Urothelium cell line (cell line): Measurements from ENCODE around the gene DNAH7.
"Not testable (repeated sequence)": the region's sequence is repeated elsewhere in the genome, so short reads cannot be mapped to it uniquely, and the experiment has no call there.

Source experiments
- DNase-seq: peaks from one replicate; pipeline ENCODE4 v3.0.0; 2011; ENCODE audit warnings: low spot score, mixed read lengths
- FAIRE-seq: peaks from 2 replicates; lab custom pipeline; 2011; peaks lifted over from hg19 to GRCh38; lab: Jason Lieb, UNC

Gene DNAH7

DNA sequence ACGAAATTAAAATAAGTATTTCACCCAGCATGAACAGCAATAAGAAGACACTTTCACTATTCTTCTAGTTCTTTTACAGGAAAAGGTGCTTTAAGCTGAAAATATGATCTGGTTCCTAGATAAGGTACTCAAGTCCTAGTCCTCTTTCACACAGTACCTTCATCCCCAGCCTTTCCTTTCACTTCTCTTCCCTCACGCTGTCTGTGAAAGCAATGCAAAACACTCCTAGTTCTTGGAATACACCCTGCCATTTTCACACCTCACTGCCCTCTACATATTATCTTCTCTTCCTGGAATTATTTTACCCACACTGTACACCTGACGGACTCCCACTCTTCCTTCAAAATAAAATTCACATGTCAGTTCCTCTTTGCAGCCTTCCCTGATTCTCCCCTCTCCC is 82.9 kb downstream of the DNAH7 start:
- no peak for FAIRE-seq
- DNase-seq, result no peak

DNA sequence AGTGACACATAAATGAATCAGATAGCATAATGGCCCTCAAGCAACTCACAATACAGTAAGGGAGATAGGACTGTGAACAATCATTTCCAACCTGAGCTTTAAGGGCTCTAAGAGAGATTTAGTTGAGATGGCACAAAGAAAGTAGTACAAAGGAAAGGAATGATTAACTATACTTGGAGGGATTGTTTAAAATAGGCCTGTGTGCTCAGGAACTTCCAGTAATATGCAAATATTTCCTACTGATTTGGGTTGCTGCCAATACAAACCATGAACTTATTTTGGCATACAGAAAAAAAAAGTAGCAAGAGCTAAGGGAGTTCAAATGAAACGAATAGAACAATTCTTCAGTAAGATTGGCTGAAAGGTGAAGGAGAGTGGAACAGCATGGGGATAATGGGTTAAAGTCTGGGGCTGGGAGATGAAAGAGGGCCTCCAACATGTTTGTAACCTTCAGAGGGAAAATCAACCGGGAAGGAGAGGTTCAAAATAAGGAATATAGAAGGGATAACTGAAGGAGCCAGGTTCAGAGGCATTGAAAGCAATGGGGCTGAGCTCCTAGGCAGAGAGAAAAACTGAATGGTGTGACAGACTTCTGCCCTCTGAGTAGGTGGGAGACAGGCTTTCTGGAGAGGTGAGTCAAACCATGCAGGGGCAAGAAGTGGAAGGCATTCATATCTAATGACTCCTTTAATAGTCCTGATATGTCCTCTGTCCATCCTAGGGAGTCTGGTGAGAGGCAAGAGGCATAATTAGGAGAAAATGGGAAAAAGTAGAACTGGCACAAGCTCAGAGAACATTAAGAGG is 83.5 kb downstream of the DNAH7 start:
- FAIRE-seq, result no peak
- no peak for DNase-seq

DNA sequence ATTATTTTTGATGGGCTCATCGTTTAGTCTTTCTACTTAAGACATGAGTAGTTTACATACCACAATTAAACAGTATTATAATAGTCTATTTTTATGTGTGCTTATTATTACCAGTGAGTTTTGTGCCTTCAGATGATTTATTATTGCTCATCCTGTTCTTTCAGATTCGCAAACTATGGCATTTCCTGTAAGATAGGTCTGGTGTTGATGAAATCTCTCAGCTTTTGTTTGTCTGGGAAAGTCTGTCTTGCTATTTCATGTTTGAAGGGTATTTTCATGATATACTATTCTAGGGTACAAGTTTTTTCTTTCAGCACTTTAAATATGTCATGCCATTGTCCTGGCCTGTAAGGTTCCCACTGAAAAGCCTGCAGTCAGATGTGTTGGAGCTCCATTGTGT is 101.3 kb downstream of the DNAH7 start:
- FAIRE-seq, result no peak

DNA sequence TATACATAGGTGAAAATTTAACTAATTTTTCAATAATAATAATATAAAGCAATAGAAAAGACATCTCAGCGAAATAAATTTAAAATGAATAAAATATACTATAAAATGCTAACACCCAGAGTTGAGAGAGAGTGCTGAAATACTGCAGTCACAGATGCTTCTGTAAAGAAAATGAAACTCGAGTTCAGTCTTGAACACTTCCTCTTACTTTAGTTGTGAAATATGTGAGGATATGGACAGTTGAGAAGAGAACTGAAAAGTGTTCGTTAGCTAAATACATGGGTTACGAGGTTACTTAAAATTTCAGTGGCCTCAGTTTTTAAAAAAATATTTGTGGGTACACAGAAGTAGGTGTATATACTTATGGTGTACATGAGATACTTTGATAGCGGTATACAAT is 106.8 kb downstream of the DNAH7 start:
- DNase-seq (no peak), FAIRE-seq (no peak)

More for the DNA sequence above, 101.3 kb downstream of the DNAH7 start:
- no peak for DNase-seq

DNA sequence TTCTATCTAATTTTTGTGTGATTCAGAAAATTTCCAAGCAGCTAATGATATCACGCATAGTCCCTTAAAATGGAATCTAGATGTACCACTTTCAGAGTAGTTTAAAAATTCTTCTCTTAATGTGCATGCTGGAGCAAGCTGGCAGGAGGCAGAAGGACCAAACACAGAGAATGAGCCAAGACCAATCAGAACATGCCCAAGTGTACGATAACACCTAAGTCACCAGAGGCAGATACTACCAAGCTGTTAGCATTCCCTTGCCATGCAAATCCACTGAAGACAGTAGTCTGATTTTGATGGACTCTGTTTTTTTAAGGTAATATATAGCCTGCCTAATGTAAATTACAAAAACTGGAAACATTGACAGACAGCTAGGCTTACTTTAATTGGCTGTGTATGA is 109.3 kb downstream of the DNAH7 start:
- no peak for DNase-seq
- FAIRE-seq, result no peak

DNA sequence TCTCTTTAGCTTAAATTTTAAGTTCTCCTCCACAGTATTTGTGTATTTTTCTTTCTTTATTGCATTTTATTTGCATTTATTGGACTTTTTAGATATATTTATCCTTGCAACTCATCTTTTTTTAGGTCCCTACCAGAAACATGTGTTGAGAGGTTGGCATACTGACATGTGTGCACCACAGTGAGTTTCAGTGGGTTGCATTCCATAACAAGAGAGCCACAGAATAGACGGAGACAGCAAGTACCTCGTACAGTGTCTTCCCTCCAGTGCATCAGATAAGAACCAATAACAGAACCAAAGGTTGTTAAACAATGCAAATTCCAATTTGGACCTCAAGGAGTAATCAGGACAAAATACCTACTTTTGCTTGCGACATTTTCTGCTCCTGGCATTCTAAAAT is 111.9 kb downstream of the DNAH7 start:
- DNase-seq, result no peak
- no peak for FAIRE-seq

DNA sequence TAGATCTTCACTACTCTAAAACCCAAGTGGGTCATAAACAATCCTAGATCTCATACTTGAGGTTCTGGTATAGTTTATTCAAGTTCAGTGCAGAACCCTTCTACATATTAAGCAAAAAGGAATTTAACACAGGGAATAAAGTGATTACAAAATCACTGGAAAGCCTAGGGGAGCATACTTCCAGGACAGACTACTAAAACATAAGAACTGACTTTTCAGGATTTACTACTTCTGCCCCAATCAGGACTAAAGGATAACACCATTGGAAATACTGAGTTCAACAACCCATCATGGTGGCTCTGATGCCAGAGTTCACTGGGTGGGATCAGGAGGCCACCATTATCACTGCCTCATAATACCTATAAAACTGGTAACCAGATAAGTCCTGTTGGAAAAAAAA is 123.6 kb downstream of the DNAH7 start:
- DNase-seq, result no peak
- FAIRE-seq, result no peak

DNA sequence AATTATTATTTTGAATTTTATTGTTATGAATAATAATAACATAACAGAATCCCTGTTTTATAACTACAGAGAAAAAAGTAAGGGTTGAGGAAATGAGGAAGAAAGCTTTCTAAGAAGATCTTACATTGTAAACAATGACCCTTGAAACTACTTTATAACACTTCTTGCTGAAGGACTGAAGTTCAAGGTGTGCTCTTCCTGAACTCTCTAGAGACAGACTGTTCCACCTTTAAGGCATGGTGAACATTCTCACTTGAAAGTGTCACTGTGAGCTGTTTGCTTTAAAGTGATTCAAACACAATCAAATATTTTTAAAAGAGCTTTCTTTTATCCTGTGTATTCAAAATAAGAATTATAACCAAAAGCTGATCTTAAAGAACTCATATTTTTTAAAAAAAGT is 131.5 kb downstream of the DNAH7 start:
- DNase-seq (no peak), FAIRE-seq (no peak)

DNA sequence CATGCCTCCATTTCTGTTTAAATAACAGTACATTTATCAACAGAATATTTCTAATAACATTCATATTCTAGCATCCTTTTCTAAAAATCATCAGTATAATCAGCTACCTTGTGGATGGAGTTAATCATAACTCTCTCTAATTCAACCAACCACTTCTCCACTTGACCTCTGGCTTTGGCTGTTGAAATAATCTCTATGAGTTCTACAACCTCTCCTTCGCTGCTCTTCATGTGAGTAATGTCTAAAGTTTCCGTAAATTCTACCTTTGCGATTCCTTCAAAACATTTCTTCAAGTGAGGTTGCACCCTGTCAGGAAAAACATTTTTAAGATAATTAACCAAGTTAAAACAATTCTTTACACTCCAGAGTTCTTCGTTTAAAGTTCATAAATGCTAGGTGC is 134.2 kb downstream of the DNAH7 start:
- FAIRE-seq (no peak), DNase-seq (no peak)

DNA sequence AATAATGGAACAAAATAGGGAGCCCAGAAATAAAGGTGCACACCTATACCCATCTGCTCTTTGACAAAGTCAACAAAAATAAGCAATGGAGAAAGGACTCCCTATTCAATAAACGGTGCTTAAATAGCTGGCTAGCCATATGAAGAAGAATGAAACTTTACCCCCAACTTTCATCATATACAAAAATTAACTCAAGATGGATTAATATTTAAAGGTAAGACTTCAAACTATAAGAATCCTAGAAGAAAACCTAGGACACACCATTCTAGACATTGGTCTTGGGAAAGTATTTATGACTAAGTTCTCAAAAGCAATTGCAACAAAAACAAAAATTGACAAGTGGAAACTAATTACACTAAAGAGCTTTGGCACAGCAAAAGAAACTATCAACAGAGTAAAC is 139.1 kb downstream of the DNAH7 start:
- DNase-seq, result no peak
- FAIRE-seq, result no peak

DNA sequence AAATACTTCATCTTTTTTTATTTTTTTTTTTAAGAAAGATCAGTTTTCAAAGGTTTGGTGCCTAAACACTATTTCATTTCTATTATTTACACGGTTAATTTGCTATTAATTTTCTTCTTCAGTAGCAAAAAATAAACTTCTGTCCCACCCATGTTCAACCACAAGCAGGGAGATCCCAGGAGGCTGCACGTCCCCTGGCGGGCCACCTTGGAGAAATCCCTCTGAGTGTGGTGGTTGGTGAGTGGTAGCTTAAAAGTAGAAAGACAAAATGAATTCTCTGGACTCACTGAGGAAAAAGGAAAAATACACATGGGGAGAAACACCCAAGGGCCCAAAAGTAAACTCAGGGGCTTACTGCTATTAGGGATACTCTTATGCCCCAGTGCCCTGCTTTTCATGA is 143.5 kb downstream of the DNAH7 start:
- no peak for FAIRE-seq
- DNase-seq, result no peak

DNA sequence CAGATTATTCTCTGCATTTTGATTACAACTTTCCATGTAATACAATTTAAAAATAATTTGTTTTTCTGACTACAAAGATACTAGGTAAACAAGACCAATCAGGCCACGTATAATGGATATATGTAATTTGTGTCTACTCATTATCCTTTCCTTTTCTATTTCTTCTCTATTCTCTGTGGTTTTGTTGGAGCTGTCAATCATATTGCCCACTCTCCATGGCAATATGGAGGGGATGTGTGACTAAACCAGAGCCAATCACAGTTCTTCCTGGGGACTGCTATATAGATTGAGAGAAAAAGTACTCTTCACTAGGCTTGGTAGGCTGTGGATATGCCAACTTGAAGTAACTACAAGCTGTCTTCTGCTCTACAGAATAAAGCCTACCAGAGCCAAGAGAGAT is 144.7 kb downstream of the DNAH7 start:
- DNase-seq (no peak), FAIRE-seq (no peak)

DNA sequence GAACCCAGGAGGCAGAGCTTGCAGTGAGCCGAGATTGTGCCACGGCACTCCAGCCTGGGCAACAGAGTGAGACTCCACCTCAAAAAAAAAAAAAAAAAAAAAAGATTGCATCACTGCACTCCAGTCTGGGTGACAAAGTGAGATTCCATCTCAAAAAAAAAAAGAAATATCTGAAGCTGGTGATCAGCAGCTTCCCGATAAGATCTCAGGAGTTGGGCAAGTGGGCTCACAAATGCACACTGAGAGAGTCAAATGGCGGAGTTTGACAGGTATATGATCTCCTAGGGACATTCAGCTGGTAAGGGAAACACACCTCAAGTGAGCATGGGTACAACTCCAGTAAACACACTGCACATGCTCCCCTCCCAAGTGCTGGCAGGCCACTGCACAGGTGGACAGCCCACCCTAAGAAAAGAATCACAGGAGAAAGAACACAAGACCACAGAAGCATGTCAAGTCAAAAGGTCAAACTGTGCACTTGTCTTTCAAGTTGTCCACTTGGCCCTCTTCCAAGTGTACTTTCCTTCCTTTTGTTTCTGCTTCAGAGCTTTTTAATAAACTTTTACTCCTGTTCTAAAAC is 151.5 kb downstream of the DNAH7 start:
- FAIRE-seq, result peak; percentile 40

DNA sequence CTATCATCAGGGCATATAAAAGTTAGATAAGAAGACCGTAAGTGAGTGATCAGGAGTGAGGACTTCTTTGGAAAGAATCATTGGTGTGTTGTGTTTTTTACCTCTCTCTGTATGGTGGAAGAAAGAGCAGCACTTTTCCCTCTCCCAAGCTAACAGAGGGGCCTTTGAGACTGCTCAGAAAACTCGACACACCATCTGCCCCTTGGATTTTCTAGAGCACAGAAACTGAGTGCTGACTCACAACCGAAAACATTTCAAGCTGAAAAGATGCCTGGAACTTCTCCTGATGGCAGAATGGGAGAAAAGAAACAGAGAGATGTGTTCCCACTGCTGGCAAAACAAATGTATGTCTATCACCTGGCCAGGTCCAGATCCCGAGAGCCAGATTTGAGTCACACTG is 156.6 kb downstream of the DNAH7 start:
- FAIRE-seq, result no peak

More for the DNA sequence above, 151.5 kb downstream of the DNAH7 start:
- DNase-seq, result not testable (repeated sequence)

DNA sequence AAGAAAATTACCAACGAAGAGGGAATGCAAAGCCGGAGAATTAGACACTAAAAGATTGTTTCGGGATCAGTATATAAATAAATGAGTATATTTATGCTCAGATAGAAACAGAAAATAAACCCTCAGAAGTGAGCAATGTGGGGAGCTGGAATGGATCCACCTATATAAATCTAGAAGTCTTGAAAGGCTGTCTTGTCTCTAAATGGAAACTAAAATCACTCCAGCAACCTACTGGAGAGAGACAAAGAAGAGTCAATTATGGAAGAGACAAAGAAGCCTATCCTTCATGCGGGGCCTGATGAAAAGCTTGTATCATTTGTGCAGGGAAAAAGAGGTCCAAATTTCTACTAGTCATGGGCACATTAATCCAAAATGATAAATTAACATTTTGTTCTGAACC is 158.1 kb downstream of the DNAH7 start:
- DNase-seq, result no peak

More for the DNA sequence above, 156.6 kb downstream of the DNAH7 start:
- no peak for DNase-seq

DNA sequence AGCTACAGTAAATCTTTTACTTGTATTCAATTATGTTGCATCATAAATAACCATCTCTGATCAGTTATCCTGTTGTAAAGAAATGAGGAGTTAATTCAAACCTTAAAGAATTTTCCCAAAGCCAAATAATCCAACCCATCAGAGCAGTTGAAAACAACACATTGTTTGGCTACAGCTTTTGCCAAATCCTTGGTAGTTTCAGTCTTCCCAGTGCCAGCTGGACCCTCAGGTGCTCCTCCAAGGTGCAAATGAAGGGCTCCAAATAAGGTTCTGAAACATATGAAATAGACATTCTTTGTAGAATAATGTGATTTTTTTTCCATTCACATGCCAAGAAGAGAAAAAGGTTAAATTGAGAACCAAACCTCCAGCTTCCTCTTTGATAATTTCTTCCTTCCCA is 158.7 kb downstream of the DNAH7 start:
- FAIRE-seq, result no peak
- DNase-seq, result no peak

More for the DNA sequence above, 158.1 kb downstream of the DNAH7 start:
- FAIRE-seq, result no peak

DNA sequence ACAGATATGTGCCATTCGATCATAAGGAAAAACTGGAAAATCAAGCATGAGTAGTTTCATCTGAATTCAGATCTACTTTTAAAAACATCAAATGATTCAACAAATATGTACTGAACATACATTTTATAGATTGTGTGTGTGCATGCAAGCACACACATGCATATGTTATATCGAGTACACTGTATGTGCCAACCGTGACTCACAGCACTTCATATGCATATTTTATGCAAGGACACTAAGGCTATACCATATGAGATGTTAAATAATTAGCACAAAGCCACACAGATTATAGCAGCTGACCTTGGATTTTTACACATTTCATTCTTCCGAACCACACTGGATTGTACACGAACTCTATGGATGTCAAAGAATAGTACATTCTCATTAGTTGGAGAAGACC is 161.2 kb downstream of the DNAH7 start:
- no peak for FAIRE-seq
- DNase-seq, result no peak

DNA sequence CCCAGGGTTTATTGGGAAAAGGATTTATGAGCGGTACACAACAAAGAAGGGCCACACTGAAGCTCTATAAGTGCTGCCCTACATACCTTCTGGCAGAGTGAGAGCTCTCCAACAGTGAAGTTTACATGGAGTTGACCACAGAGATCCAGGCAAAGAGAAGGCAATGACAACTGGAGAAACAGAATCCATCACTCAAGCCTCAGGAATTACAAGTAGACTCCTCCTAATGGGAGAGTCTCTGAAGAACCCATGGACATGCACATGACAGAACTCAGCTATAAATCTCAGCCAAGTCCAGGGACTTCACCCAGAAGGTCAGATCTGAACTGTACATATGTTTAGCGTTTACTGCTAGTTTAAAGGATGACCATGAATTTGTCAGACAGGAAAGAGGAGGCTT is 164.7 kb downstream of the DNAH7 start:
- DNase-seq (no peak), FAIRE-seq (no peak)

DNA sequence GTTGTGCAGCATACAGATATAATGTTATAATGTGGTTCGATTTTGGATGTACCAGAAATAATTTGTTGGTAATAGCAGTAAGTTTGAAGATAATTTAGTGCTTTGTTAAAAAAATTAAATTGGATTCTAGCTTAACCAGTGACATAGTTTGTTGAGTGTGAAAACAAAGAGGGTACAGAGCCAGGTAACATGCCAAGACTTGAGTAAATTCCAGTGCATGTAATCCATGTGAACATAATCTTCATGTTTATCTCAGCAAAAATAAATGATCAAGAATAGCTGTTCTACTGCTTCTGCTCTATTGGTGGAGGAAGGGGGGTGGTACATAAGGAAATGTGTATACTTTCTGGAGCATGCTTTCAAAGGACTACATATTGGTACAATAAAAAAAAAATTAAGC is 165.8 kb downstream of the DNAH7 start:
- no peak for FAIRE-seq
- DNase-seq, result no peak

DNA sequence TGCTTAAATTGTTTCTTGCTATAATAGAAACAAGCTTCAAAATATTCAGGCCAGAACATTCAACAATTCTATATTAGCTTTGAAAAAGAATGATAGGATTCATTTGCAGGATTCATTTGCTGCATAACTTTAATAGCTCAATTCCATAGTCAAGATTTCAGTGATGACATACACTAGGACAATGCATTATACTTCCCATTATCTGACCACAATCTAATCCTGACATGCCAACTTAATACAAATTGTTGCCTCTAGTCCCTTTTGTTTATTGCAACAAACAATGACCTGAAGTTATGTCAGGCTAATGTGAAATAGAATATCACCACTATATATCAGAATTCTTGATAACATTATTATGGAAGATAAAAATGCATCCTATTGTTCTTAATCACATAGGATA is 169.4 kb downstream of the DNAH7 start:
- FAIRE-seq, result no peak
- no peak for DNase-seq

DNA sequence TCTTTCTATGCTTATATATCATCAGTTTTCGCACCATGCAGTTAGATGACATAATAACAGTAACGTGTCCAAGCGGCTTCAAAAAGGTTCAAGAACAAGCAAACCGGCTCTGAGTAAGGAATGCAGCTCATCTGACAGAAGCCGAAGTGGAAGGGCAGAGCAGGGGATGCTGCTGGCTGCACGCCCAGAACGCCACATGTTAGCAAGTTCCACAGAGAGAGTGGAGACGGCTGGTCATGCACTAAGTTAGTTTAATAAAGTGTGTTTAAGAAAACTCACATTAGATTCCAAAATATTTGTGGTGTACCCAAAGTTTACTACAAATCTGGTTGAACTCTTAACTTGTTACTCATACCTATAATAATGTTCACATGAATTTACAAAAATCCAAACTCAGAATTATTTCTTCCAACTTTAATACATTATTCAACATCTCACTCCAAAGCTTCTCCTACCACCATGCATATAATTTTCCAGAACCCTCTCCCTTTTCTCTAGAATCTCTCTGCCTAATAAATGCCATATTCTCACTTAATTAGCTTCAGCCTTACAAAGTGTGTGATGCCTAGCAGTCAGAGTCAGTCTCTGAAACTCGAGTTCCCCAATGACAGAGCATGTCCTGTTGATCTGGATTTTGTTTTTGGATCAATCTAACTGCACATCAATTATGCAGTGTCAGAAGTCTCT is 170.0 kb downstream of the DNAH7 start:
- FAIRE-seq, result peak; percentile 74
- DNase-seq, result peak; percentile 74

DNA sequence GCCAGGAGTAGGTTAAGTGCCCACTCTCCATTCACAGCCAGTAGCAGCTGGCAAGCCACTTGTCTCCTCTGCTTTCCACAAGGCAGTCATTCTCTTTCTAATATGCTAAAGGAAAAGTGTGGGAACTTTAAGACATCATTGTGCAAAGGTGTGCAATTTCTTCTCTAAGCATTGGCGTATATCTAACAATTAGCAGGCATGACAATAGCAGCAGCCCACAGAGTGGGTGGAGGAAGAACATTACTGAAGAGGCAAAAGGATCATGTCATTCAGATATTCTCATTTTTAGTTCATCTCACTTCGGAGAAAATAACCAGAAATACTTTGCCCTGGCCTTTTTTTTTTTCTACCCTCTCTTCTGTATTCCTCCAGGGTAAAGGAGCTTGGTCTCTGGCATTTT is 177.6 kb downstream of the DNAH7 start:
- DNase-seq (no peak), FAIRE-seq (no peak)
